ENCODE data around the gene CEPT1.

- TF ChIP-seq POLR2AphosphoS5 (IDR thresholded peaks at IDR 0.05; ENCODE audit: borderline replicate concordance, low read depth, low read length) (no peak), EZH2 (IDR thresholded peaks at IDR 0.05) (no peak), FOXP2 (optimal IDR thresholded peaks at IDR 0.05; ENCODE audit: control extremely low read depth, extremely low read length, insufficient read depth) (no peak)
Measured at GRCh38 chr1:111204201-111204982, 64.4 kb downstream of the CEPT1 start.

Measured in SK-N-MC (cell line).